ENCODE measurements around the gene PDZRN4.

- TF ChIP-seq CTCF (IDR thresholded peaks at IDR 0.05) (no peak), POLR2AphosphoS5 (IDR thresholded peaks at IDR 0.05) (no peak), POLR2A (IDR thresholded peaks at IDR 0.05) (no peak)
Observed at GRCh38 chr12:41193311-41193710, 5.2 kb downstream of the PDZRN4 start.
